NCI-H146 treated with DMSO at 0.1 percent for 48 hours (cell line): ENCODE measurements around the gene NDUFV1.
"Not testable (repeated sequence)": the region's sequence is repeated elsewhere in the genome, so short reads cannot be mapped to it uniquely, and the experiment has no call there.

ENCODE experiments used
- DNase-seq: peaks from one replicate; lab custom pipeline; 2025; ENCODE audit not compliant: unreplicated experiment; lab: John Stamatoyannopoulos, UW

Gene NDUFV1

GRCh38 chr11:67626970-67627369 is 20.2 kb downstream of the NDUFV1 start:
- DNase-seq = no peak

- no peak for DNase-seq
These were observed 20.7 kb downstream of the NDUFV1 start for GRCh38 chr11:67627441-67627811.

- DNase-seq = no peak
These were observed 21.3 kb downstream of the NDUFV1 start for GRCh38 chr11:67627812-67628624.

- DNase-seq = no peak
These were observed 22.1 kb downstream of the NDUFV1 start for GRCh38 chr11:67628710-67629385.

GRCh38 chr11:67629386-67630227 is 22.9 kb downstream of the NDUFV1 start, which contains the start of gene NUDT8:
TSS of gene NUDT8 (minus strand) at chr11:67629937. CDS start at chr11:67629911, 26 bp downstream.
- DNase-seq = peak; percentile 38

- DNase-seq = peak; percentile 97
These were observed 23.6 kb downstream of the NDUFV1 start for GRCh38 chr11:67630228-67630942.

GRCh38 chr11:67630943-67631331 is 24.2 kb downstream of the NDUFV1 start:
- no peak for DNase-seq

GRCh38 chr11:67631411-67631810 is 24.7 kb downstream of the NDUFV1 start:
- DNase-seq = no peak

GRCh38 chr11:67631853-67632174 is 25.1 kb downstream of the NDUFV1 start:
- no peak for DNase-seq

GRCh38 chr11:67632175-67632981 is 25.6 kb downstream of the NDUFV1 start:
- DNase-seq = no peak

- no peak for DNase-seq
These were observed 26.4 kb downstream of the NDUFV1 start for GRCh38 chr11:67632982-67633755.

GRCh38 chr11:67633758-67634365 is 27.1 kb downstream of the NDUFV1 start:
- no peak for DNase-seq

- peak; percentile 54 for DNase-seq
These were observed 27.9 kb downstream of the NDUFV1 start for GRCh38 chr11:67634366-67635230.

- DNase-seq = no peak
These were observed 28.4 kb downstream of the NDUFV1 start for GRCh38 chr11:67635231-67635521.

GRCh38 chr11:67636962-67637361 is 30.2 kb downstream of the NDUFV1 start:
- DNase-seq = no peak

GRCh38 chr11:67637441-67637840 is 30.7 kb downstream of the NDUFV1 start:
- not testable (repeated sequence) for DNase-seq

GRCh38 chr11:67638535-67639437 is 32.0 kb downstream of the NDUFV1 start:
- no peak for DNase-seq
